Tibial nerve (tissue), 4 donors: ENCODE data around the gene CHURC1. TPM values are rescaled to one million over a fixed set of nuclear protein-coding genes. Genes with fewer than 3 reads are reported as not detected.

Source experiments
- DNase-seq, 2 donors: peaks; one replicate each; pipeline ENCODE4 v3.0.0-alpha.2; 2019; ENCODE audit warnings: low spot score in 2 of 2
- H3K27ac ChIP-seq, 4 donors: fragments of 200-600 bp; sonication (generic) in 3 of 4; one replicate each; pipeline ENCODE4 v1.5.1; 2017 to 2019; ENCODE audit warnings: mild to moderate bottlenecking in 1 of 4
- H3K27me3 ChIP-seq, 2 donors: fragments of 200-600 bp; sonication (generic) in 1 of 2; one replicate each; pipeline versions ENCODE4 v1.5.1 to v1.6.0; 2017 to 2019
- H3K36me3 ChIP-seq, 3 donors: fragments of 200-600 bp; sonication (generic); one replicate each; pipeline ENCODE4 v1.5.1; 2018 to 2019
- H3K4me1 ChIP-seq, 4 donors: fragments of 200-600 bp; sonication (generic) in 3 of 4; one replicate each; pipeline ENCODE4 v1.5.1; 2017 to 2019
- H3K4me3 ChIP-seq, 4 donors: fragments of 200-600 bp; sonication (generic) in 3 of 4; one replicate each; pipeline ENCODE4 v1.5.1; 2017 to 2019; ENCODE audit warnings: mild to moderate bottlenecking in 1 of 4, moderate library complexity in 1 of 4
- H3K9me3 ChIP-seq, 4 donors: fragments of 200-600 bp; sonication (generic) in 3 of 4; one replicate each; pipeline ENCODE4 v1.5.1; 2017 to 2019
- EP300 ChIP-seq, 2 donors: sonication (generic); formaldehyde crosslinking; IDR thresholded peaks; one replicate each; pipeline ENCODE4 v1.6.1; 2017; ENCODE audit warnings: antibody characterized with exemption in 2 of 2, mild to moderate bottlenecking in 1 of 2
- POLR2A ChIP-seq, 2 donors: fragments of 450-650 bp; IDR thresholded peaks; one replicate each; pipeline ENCODE4 v1.6.1; 2017; ENCODE audit warnings: antibody characterized with exemption in 2 of 2, mild to moderate bottlenecking in 2 of 2, moderate library complexity in 2 of 2
- WGBS, 2 donors: methylation state at CpG; one replicate each; pipeline ENCODE4 v1.1.5; 2018; 5-methylcytosine and 5-hydroxymethylcytosine counted together
- total RNA-seq, 4 donors: library from RNA; depleted of rRNA; stranded (reverse); fragments of >200 nt; gene quantifications; one replicate each; pipeline ENCODE4 v1.1.0, GENCODE V29; 2016
- TF ChIP-seq, protein P1 (sequence below), 5 experiments: fragments of 200-600 bp in 3 of 5; fragments of 450-650 bp in 2 of 5; sonication (generic) in 3 of 5; IDR thresholded peaks; one replicate each; pipeline ENCODE4 v1.5.1; 2016 to 2019; ENCODE audit warnings: antibody characterized with exemption in 5 of 5, mild to moderate bottlenecking in 3 of 5, moderate library complexity in 2 of 5

CHURC1 gene
- total RNA-seq, 4 donors from 2014 or later, result 75.0 to 131 (median 89.1) TPM

DNA sequence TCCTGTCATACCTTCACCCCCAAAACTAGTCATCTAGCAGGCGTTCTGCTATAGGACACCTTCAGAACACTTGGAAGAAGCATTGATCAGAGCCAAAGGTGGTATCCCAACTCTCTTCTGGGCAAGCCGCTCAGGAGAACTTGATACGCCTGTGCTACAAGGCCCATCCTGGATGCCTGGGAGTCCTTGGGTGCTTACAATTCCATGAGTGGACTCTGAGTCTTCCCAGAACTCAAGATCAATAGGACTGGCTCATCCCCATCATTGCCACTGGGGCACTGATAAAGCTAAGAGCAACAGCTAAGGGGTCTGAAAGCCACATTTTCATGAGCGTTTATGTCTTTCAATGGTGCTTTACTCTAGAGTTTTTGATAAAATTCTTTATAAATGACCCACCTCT is 36.4 kb upstream of the CHURC1 start:
- no peak for DNase-seq
- 92 to 97% methylated on average over 4 of the region's 4 CpGs for WGBS, 2 donors

GRCh38 chr14:64878837-64879634 is 35.2 kb upstream of the CHURC1 start:
- no peaks in the 10 kb centered on the region for H3K9me3 ChIP-seq
- peak overlapping the region; percentile 34 to 63 (median 57) for H3K4me3 ChIP-seq
- WGBS, 2 donors, result 20 to 21% methylated on average over 15 to 21 of the region's 43 CpGs
- no peaks in the 10 kb centered on the region for H3K36me3 ChIP-seq
- H3K27ac ChIP-seq, result peak overlapping the region in 1 of 4 donors; percentile 65
- no peak for DNase-seq
- TF ChIP-seq EP300 (IDR thresholded peaks at IDR 0.05) (no peak), POLR2A (IDR thresholded peaks at IDR 0.05) (no peak)
- TF ChIP-seq, protein P1, sequence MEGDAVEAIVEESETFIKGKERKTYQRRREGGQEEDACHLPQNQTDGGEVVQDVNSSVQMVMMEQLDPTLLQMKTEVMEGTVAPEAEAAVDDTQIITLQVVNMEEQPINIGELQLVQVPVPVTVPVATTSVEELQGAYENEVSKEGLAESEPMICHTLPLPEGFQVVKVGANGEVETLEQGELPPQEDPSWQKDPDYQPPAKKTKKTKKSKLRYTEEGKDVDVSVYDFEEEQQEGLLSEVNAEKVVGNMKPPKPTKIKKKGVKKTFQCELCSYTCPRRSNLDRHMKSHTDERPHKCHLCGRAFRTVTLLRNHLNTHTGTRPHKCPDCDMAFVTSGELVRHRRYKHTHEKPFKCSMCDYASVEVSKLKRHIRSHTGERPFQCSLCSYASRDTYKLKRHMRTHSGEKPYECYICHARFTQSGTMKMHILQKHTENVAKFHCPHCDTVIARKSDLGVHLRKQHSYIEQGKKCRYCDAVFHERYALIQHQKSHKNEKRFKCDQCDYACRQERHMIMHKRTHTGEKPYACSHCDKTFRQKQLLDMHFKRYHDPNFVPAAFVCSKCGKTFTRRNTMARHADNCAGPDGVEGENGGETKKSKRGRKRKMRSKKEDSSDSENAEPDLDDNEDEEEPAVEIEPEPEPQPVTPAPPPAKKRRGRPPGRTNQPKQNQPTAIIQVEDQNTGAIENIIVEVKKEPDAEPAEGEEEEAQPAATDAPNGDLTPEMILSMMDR (IDR thresholded peaks at IDR 0.05), result no peak
- peaks cover 0 to 54% of the 10 kb centered on the region in 2 donors for H3K27me3 ChIP-seq
- H3K4me1 ChIP-seq, result peaks cover 0 to 20% (median 10%) of the 10 kb centered on the region in 4 donors

More for the DNA sequence above, 36.4 kb upstream of the CHURC1 start:
- Histone ChIP-seq H3K36me3 (no peaks in the 10 kb centered on the region), H3K27ac (no peak overlapping the region), H3K4me3 (no peak overlapping the region), H3K4me1 (peaks cover 0 to 20% (median 10%) of the 10 kb centered on the region in 4 donors), H3K9me3 (no peaks in the 10 kb centered on the region), H3K27me3 (peaks cover 0 to 54% of the 10 kb centered on the region in 2 donors)
- TF ChIP-seq EP300 (IDR thresholded peaks at IDR 0.05) (no peak), POLR2A (IDR thresholded peaks at IDR 0.05) (no peak)
- TF ChIP-seq, protein P1 (IDR thresholded peaks at IDR 0.05), result no peak

DNA sequence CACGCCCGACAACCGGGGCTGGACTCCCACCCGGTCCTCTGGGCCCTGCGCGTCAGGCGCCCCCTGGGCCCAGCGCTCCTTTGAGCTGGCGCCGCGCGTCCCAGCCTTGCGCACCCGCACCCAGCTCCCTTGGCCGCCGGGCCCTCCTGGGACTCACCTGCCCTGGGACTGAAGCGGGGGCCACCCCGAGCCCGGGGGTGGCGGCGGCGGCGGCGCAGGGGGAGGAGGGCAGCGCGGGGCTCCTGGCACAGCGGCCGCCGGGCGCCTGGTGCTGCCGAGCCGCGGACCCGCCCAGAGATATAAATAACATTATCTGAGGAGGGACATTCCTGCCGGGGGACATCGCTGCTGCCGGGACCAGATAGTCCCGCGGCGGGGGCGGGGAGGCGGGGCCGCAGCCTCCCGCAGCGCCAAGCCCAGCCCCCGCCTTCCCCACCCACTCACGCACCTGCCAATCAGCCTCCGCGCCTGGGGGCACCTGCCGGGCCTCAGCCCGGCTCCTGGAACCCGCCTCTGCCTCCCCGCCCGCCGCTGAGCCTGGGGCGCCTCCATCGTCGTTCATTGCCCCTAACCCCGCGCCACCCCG is 34.5 kb upstream of the CHURC1 start, which contains the start of gene SPTB:
Gene SPTB, minus strand, starts transcription at position 273 of the 586 bp plus-strand sequence. CDS start 56,813 bp downstream, outside the sequence.
- no peak for TF ChIP-seq EP300 (IDR thresholded peaks at IDR 0.05)
- TF ChIP-seq, protein P1 (IDR thresholded peaks at IDR 0.05), result no peak
- TF ChIP-seq POLR2A (IDR thresholded peaks at IDR 0.05), result no peak

DNA sequence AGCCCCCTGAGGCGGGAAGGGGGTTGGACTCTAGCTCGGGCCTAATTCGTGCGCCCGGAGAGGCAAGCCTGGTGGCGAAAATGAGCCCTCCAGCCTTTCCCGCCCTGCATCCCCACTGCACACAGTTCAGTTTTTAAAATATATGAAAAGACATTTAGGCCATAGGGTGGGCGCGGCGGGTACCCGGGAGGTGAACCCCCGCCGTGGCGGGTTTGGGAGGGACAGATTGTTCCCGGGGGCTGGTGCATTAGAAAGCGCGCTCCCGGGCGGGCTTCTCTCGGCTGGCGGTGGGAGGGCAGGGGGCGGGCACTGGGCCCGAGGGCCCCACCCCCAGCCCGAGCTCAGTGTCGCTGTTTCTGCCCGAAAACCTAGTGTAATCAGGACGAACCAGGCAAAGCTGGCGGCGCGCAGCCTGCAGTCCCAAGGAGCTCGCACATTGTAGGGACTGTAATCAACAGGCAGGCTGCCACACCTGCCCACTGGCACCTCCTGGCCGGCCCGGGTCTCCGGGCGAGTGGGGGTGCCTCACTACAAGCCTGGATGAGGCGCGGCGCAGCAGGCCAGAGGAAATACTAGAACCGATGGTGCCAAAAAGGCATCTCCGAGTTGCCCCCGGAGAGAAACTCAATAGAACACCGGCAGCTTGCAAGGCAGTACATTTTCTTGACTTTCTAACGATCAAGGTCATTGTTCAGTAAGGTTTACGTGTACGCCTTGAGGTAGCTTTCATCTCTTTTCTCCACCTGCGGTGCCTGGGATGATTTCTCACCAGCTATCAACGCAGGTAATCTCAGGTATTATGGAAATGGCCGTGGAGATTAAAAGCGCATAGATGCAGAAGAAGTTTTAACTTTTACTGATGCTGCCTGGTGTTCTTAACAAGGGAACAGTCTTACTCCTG is 33.8 kb upstream of the CHURC1 start:
- peaks cover 0 to 54% of the 10 kb centered on the region in 2 donors for H3K27me3 ChIP-seq
- WGBS, 2 donors, result 6% methylated on average over 40 to 42 of the region's 49 CpGs
- peak overlapping the region in 1 of 4 donors; percentile 65 for H3K27ac ChIP-seq
- no peaks in the 10 kb centered on the region for H3K9me3 ChIP-seq
- peaks cover 0 to 20% (median 10%) of the 10 kb centered on the region in 4 donors for H3K4me1 ChIP-seq
- TF ChIP-seq EP300 (IDR thresholded peaks at IDR 0.05) (no peak), POLR2A (IDR thresholded peaks at IDR 0.05) (peak in 1 of 2 donors; percentile 12)
- TF ChIP-seq, protein P1 (IDR thresholded peaks at IDR 0.05), result no peak
- DNase-seq, result no peak
- H3K36me3 ChIP-seq, result no peaks in the 10 kb centered on the region
- H3K4me3 ChIP-seq, result peak overlapping the region; percentile 34 to 63 (median 57)

More for the DNA sequence above, 34.5 kb upstream of the CHURC1 start, which contains the start of gene SPTB:
- no peaks in the 10 kb centered on the region for H3K9me3 ChIP-seq
- DNase-seq, result no peak
- H3K4me3 ChIP-seq, result peak within 1 kb of the TSS; percentile 34 to 63 (median 57)
- H3K27me3 ChIP-seq, result peaks cover 0 to 54% of the 10 kb centered on the region in 2 donors
- H3K4me1 ChIP-seq, result peaks cover 0 to 20% (median 10%) of the 10 kb centered on the region in 4 donors
- no peaks in the 10 kb centered on the region for H3K36me3 ChIP-seq
- H3K27ac ChIP-seq, result peak within 1 kb of the TSS in 1 of 4 donors; percentile 65
- WGBS, 2 donors, result 1% methylated on average over 22 of the region's 61 CpGs; no CpG with 5 or more reads in 1 of the 2 donors
